PFSK-1 (cell line): ENCODE results near the gene PRKAG2.

ENCODE experiments used
- POLR2AphosphoS5 ChIP-seq: IDR thresholded peaks from 2 replicates; pipeline ENCODE4 v1.6.1; 2012; ENCODE audit warnings: low read depth, mild to moderate bottlenecking, control low read depth, low read length, moderate library complexity
- REST ChIP-seq, 2 experiments: IDR thresholded peaks; 2 replicates each; pipeline versions ENCODE4 v1.6.1 to v1.8.0; 2011 to 2012; ENCODE audit warnings: low read depth in 2 of 2, low read length in 2 of 2, control low read depth in 1 of 2, inconsistent platforms in 1 of 2, mild to moderate bottlenecking in 1 of 2, moderate library complexity in 1 of 2; ENCODE audit not compliant: insufficient read depth in 1 of 2

- TF ChIP-seq POLR2AphosphoS5: no peak
- no peak for TF ChIP-seq REST (IDR thresholded peaks at IDR 0.05; ENCODE audit: insufficient read depth in 1 of 2, low read depth in 2 of 2, low read length in 2 of 2)
Measured at GRCh38 chr7:151702961-151703360, 174.0 kb downstream of the PRKAG2 start.
